ENCODE data around the gene ATP11B. TPM values are rescaled to one million over a fixed set of nuclear protein-coding genes. Genes with fewer than 3 reads are reported as not detected.

ATP11B gene
- total and polyA plus RNA-seq, 9 of the 15 experiments (the other 6 are each of a cell fraction or from before 2014, with no cell fraction given), result 11.9 to 68.7 (median 41.8) TPM

DNA sequence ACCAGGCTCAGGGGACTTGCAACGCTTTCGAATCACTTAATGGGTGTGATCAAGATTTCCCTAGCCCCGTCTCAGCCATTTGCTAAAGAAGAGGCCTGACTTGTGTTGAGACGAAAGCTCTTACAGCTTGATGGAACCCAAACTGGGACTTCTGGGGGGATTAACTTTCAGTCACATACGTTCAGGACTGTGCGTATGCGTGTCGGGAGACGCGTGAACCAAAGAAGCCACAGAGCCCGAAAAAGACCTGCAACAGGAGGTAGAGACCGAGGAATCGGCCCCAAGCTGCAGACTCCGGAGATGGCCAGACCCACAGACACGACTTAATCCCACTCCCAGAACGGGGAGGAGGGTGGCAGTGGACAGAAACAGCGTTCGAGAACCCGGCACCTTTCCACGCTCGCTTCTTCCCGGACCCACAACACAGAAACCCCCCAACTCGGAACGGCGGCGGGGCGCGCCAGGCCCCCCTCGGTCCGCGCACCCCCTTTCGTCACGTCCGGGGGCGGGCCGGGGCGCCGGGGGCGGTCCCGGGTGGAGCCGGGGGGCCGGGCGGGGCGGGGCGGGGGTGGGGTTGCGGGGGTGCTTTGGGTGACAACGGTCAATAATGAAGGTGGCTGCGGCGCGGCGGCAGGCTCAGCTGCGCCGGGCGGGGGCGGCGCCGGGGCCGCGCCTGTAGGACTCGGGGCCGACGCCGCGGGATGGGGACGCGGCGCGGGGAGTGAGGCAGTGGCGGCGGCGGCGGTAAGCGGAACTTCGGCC, at the start of gene ATP11B (continued):
- TF ChIP-seq NCOA6 (IDR thresholded peaks at IDR 0.05), result no peak
- TF ChIP-seq, protein P1, sequence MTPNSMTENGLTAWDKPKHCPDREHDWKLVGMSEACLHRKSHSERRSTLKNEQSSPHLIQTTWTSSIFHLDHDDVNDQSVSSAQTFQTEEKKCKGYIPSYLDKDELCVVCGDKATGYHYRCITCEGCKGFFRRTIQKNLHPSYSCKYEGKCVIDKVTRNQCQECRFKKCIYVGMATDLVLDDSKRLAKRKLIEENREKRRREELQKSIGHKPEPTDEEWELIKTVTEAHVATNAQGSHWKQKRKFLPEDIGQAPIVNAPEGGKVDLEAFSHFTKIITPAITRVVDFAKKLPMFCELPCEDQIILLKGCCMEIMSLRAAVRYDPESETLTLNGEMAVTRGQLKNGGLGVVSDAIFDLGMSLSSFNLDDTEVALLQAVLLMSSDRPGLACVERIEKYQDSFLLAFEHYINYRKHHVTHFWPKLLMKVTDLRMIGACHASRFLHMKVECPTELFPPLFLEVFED (CRISPR knock-in tag; conservative IDR thresholded peaks at IDR 0.05), result 0 out of 2 replicates have a peak, but pooled peaks have one; percentile 65
- peak; percentile 79 for TF ChIP-seq PHF20 (IDR thresholded peaks at IDR 0.05; ENCODE audit: partially characterized antibody)
- TF ChIP-seq HDAC2 (IDR thresholded peaks at IDR 0.05), result peak; percentile 41; the same call in 1 of the 2 replicates
- no peak for TF ChIP-seq SIN3B (IDR thresholded peaks at IDR 0.05; ENCODE audit: low read depth)
- no peak for TF ChIP-seq ADNP (tag; IDR thresholded peaks at IDR 0.05)
- no peak for TF ChIP-seq RAD51 (IDR thresholded peaks at IDR 0.05; ENCODE audit: borderline replicate concordance, low read depth)
- TF ChIP-seq, protein P2, sequence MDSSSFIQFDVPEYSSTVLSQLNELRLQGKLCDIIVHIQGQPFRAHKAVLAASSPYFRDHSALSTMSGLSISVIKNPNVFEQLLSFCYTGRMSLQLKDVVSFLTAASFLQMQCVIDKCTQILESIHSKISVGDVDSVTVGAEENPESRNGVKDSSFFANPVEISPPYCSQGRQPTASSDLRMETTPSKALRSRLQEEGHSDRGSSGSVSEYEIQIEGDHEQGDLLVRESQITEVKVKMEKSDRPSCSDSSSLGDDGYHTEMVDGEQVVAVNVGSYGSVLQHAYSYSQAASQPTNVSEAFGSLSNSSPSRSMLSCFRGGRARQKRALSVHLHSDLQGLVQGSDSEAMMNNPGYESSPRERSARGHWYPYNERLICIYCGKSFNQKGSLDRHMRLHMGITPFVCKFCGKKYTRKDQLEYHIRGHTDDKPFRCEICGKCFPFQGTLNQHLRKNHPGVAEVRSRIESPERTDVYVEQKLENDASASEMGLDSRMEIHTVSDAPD (CRISPR knock-in tag; IDR thresholded peaks at IDR 0.05), result no peak
- TF ChIP-seq C11orf30 (IDR thresholded peaks at IDR 0.05; ENCODE audit: low read depth), result 0 out of 2 replicates have a peak, but pooled peaks have one; percentile 7
- TF ChIP-seq, protein P3, sequence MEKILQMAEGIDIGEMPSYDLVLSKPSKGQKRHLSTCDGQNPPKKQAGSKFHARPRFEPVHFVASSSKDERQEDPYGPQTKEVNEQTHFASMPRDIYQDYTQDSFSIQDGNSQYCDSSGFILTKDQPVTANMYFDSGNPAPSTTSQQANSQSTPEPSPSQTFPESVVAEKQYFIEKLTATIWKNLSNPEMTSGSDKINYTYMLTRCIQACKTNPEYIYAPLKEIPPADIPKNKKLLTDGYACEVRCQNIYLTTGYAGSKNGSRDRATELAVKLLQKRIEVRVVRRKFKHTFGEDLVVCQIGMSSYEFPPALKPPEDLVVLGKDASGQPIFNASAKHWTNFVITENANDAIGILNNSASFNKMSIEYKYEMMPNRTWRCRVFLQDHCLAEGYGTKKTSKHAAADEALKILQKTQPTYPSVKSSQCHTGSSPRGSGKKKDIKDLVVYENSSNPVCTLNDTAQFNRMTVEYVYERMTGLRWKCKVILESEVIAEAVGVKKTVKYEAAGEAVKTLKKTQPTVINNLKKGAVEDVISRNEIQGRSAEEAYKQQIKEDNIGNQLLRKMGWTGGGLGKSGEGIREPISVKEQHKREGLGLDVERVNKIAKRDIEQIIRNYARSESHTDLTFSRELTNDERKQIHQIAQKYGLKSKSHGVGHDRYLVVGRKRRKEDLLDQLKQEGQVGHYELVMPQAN (IDR thresholded peaks at IDR 0.05; ENCODE audit: borderline replicate concordance), result peak; percentile 31; the same call in 1 of the 2 replicates
